MM.1S (cell line): ENCODE data around the gene BCO1.

Source experiments
- CTCF ChIP-seq: fragments of 300-600 bp; sonication (generic); IDR thresholded peaks from 2 replicates; pipeline ENCODE4 v1.5.1; 2016; ENCODE audit warnings: antibody characterized with exemption, low read length, mixed read lengths
- EZH2 ChIP-seq: fragments of 300-600 bp; sonication (generic); optimal IDR thresholded peaks from 2 replicates; pipeline ENCODE3; 2017; ENCODE audit warnings: low read depth, mild to moderate bottlenecking, antibody characterized with exemption, low read length, mixed read lengths
- EZH2phosphoT487 ChIP-seq: fragments of 300-600 bp; sonication (generic); IDR thresholded peaks from 2 replicates; pipeline ENCODE4 v1.6.1; 2018; ENCODE audit warnings: antibody characterized with exemption, low read length

- TF ChIP-seq CTCF (no peak), EZH2 (no peak), EZH2phosphoT487 (no peak)
These were observed 36.6 kb downstream of the BCO1 start for GRCh38 chr16:81275064-81275532.
